Esophagus (tissue), 2 donors: ENCODE results near the gene CRYGN. TPM values are rescaled to one million over a fixed set of nuclear protein-coding genes. Genes with fewer than 3 reads are reported as not detected.

Experiments
- H3K27ac ChIP-seq, 2 donors: one replicate each; pipeline ENCODE4 v1.5.1; 2013; ENCODE audit warnings: low read depth in 2 of 2, mild to moderate bottlenecking in 2 of 2, inconsistent platforms in 1 of 2, low read length in 1 of 2, moderate library complexity in 1 of 2
- H3K27me3 ChIP-seq, 2 donors: one replicate each; pipeline ENCODE4 v1.6.1; 2013; ENCODE audit warnings: low read length in 2 of 2, control low read depth in 1 of 2, mild to moderate bottlenecking in 1 of 2; ENCODE audit not compliant: insufficient read depth in 2 of 2, control insufficient read depth in 1 of 2
- H3K36me3 ChIP-seq, 2 donors: one replicate each; pipeline ENCODE4 v1.6.1; 2013; ENCODE audit warnings: low read length in 1 of 2; ENCODE audit not compliant: control insufficient read depth in 2 of 2, insufficient read depth in 2 of 2
- H3K4me1 ChIP-seq, 2 donors: one replicate each; pipeline ENCODE4 v1.6.1; 2013; ENCODE audit warnings: low read length in 1 of 2; ENCODE audit not compliant: control insufficient read depth in 2 of 2, insufficient read depth in 2 of 2
- H3K4me3 ChIP-seq, 2 donors: one replicate each; pipeline ENCODE4 v1.5.1; 2013; ENCODE audit warnings: low read length in 2 of 2, mild to moderate bottlenecking in 2 of 2, low read depth in 1 of 2, moderate library complexity in 1 of 2
- H3K9me3 ChIP-seq, 2 donors: one replicate each; pipeline ENCODE4 v1.6.1; 2013; ENCODE audit warnings: mild to moderate bottlenecking in 2 of 2, low read depth in 1 of 2, low read length in 1 of 2, moderate library complexity in 1 of 2; ENCODE audit not compliant: control insufficient read depth in 2 of 2, insufficient read depth in 1 of 2
- whole genome bisulfite sequencing, 2 donors: extraction: QIAGEN DNeasy Blood & Tissue Kit; methylation state at CpG; one replicate each; pipeline ENCODE4 v1.1.7; 2013; 5-methylcytosine and 5-hydroxymethylcytosine counted together
- polyA plus RNA-seq, 2 donors: library from polyadenylated mRNA; stranded (reverse); fragments of 200-250 nt; gene quantifications; one replicate each; pipeline ENCODE4 v1.2.3, GENCODE V29; 2013
- donor health status: healthy with polysubstance abuse.
- donor health status: Bipolar disorder and iron deficiency.

CRYGN gene
- polyA plus RNA-seq, 2 donors, result 0.01 TPM; not detected in 1

GRCh38 chr7:151409667-151410404, 30.1 kb downstream of the CRYGN start, which contains the start of gene WDR86:
WDR86 (minus strand) TSS chr7:151410038; CDS start chr7:151409589, 449 bp downstream.
- H3K36me3 ChIP-seq, result no peaks in the 10 kb centered on the region
- peak within 1 kb of the TSS; percentile 29 to 46 for H3K4me3 ChIP-seq
- peaks cover 0 to 3% of the 10 kb centered on the region in 2 donors for H3K9me3 ChIP-seq
- WGBS, 2 donors, result 1 to 2% methylated on average over 61 to 75 of the region's 75 CpGs
- H3K27me3 ChIP-seq, result peaks cover 7 to 22% of the 10 kb centered on the region in 2 donors
- peaks cover 2 to 8% of the 10 kb centered on the region in 2 donors for H3K4me1 ChIP-seq
- peak within 1 kb of the TSS; percentile 42 to 43 for H3K27ac ChIP-seq

- Histone ChIP-seq H3K27ac (peak overlapping the region; percentile 42 to 43), H3K9me3 (peaks cover 0 to 3% of the 10 kb centered on the region in 2 donors), H3K4me3 (peak overlapping the region; percentile 29 to 46), H3K4me1 (peaks cover 2 to 8% of the 10 kb centered on the region in 2 donors), H3K36me3 (no peaks in the 10 kb centered on the region), H3K27me3 (peaks cover 7 to 22% of the 10 kb centered on the region in 2 donors)
- WGBS, 2 donors, result 12 to 13% methylated on average over 44 to 61 of the region's 61 CpGs
Measured at GRCh38 chr7:151408839-151409666, 30.9 kb downstream of the CRYGN start.

GRCh38 chr7:151408498-151408838, 31.5 kb downstream of the CRYGN start:
- Histone ChIP-seq H3K9me3 (peaks cover 0 to 3% of the 10 kb centered on the region in 2 donors), H3K4me1 (peaks cover 2 to 8% of the 10 kb centered on the region in 2 donors), H3K27me3 (peaks cover 7 to 22% of the 10 kb centered on the region in 2 donors), H3K4me3 (no peak overlapping the region), H3K27ac (no peak overlapping the region), H3K36me3 (no peaks in the 10 kb centered on the region)
- 77 to 87% methylated on average over 7 of the region's 7 CpGs for WGBS, 2 donors

- WGBS, 2 donors, result 88 to 92% methylated on average over 8 to 9 of the region's 9 CpGs
- Histone ChIP-seq H3K36me3 (no peaks in the 10 kb centered on the region), H3K27me3 (peaks cover 7 to 22% of the 10 kb centered on the region in 2 donors), H3K27ac (no peak overlapping the region), H3K4me3 (no peak overlapping the region), H3K4me1 (peaks cover 2 to 8% of the 10 kb centered on the region in 2 donors), H3K9me3 (peaks cover 0 to 3% of the 10 kb centered on the region in 2 donors)
Measured at GRCh38 chr7:151406886-151407583, 32.9 kb downstream of the CRYGN start.

- peaks cover 2 to 8% of the 10 kb centered on the region in 2 donors for H3K4me1 ChIP-seq
- H3K36me3 ChIP-seq, result no peaks in the 10 kb centered on the region
- no peak overlapping the region for H3K27ac ChIP-seq
- peaks cover 6 to 22% of the 10 kb centered on the region in 2 donors for H3K27me3 ChIP-seq
- 89 to 91% methylated on average over 24 of the region's 24 CpGs for WGBS, 2 donors
- H3K4me3 ChIP-seq, result no peak overlapping the region
- H3K9me3 ChIP-seq, result peaks cover 0 to 3% of the 10 kb centered on the region in 2 donors
Measured at GRCh38 chr7:151406051-151406875, 33.7 kb downstream of the CRYGN start.

GRCh38 chr7:151405588-151405987, 34.4 kb downstream of the CRYGN start:
- Histone ChIP-seq H3K36me3 (no peaks in the 10 kb centered on the region), H3K27me3 (peaks cover 0 to 16% of the 10 kb centered on the region in 2 donors), H3K9me3 (peaks cover 0 to 3% of the 10 kb centered on the region in 2 donors), H3K4me3 (no peak overlapping the region), H3K4me1 (peaks cover 2 to 8% of the 10 kb centered on the region in 2 donors), H3K27ac (no peak overlapping the region)
- WGBS, 2 donors, result 87 to 97% methylated on average over 10 of the region's 10 CpGs

GRCh38 chr7:151405056-151405455, 34.9 kb downstream of the CRYGN start:
- Histone ChIP-seq H3K4me1 (peaks cover 2 to 6% of the 10 kb centered on the region in 2 donors), H3K27ac (no peak overlapping the region), H3K9me3 (peaks cover 0 to 3% of the 10 kb centered on the region in 2 donors), H3K4me3 (no peak overlapping the region), H3K36me3 (no peaks in the 10 kb centered on the region), H3K27me3 (peaks cover 0 to 11% of the 10 kb centered on the region in 2 donors)
- 83 to 85% methylated on average over 9 of the region's 9 CpGs for WGBS, 2 donors

GRCh38 chr7:151404216-151405011, 35.5 kb downstream of the CRYGN start:
- H3K27ac ChIP-seq, result no peak overlapping the region
- no peak overlapping the region for H3K4me3 ChIP-seq
- peaks cover 0 to 3% of the 10 kb centered on the region in 2 donors for H3K9me3 ChIP-seq
- H3K4me1 ChIP-seq, result peaks cover 0 to 2% of the 10 kb centered on the region in 2 donors
- no peaks in the 10 kb centered on the region for H3K36me3 ChIP-seq
- 72 to 75% methylated on average over 18 of the region's 18 CpGs for WGBS, 2 donors
- H3K27me3 ChIP-seq, result peaks cover 0 to 5% of the 10 kb centered on the region in 2 donors
